Measurements from ENCODE around the gene TRMT112.

- TF ChIP-seq CTCF (IDR thresholded peaks at IDR 0.05): no peak
- no peak for TF ChIP-seq POLR2A (IDR thresholded peaks at IDR 0.05)
- no peak for TF ChIP-seq POLR2AphosphoS5 (IDR thresholded peaks at IDR 0.05)
- TF ChIP-seq EP300 (IDR thresholded peaks at IDR 0.05): no peak
Observed at GRCh38 chr11:64288353-64288750, 29.0 kb downstream of the TRMT112 start.

All from upper lobe of left lung (tissue), 4 donors.